Aorta (tissue), 5 donors: ENCODE data around the gene TMEM151B. TPM values are rescaled to one million over a fixed set of nuclear protein-coding genes. Genes with fewer than 3 reads are reported as not detected.
A peak's percentile ranks its signal among the peaks of the same experiment; 100 is the strongest.

Source experiments
- ATAC-seq: fragments of 200-7000 bp; cut with Tn5 transposase; one replicate; pipeline ENCODE4 v1.9.1; 2022; ENCODE audit warnings: moderate library complexity; ENCODE audit not compliant: low FRiP score
- DNase-seq, 2 donors: peaks; one replicate each; pipeline ENCODE4 v3.0.0-alpha.2; 2020
- H3K27ac ChIP-seq, 2 donors: one replicate each; pipeline ENCODE4 v1.5.1; 2013; ENCODE audit warnings: low read length in 2 of 2, mild to moderate bottlenecking in 2 of 2, moderate library complexity in 2 of 2, control low read depth in 1 of 2, inconsistent platforms in 1 of 2, low read depth in 1 of 2
- H3K27me3 ChIP-seq, 2 donors: one replicate each; pipeline ENCODE4 v1.6.1; 2013; ENCODE audit warnings: control low read depth in 1 of 2, low read length in 1 of 2, mild to moderate bottlenecking in 1 of 2, moderate library complexity in 1 of 2; ENCODE audit not compliant: insufficient read depth in 2 of 2, control insufficient read depth in 1 of 2
- H3K36me3 ChIP-seq, 2 donors: one replicate each; pipeline ENCODE4 v1.6.1; 2013; ENCODE audit warnings: control low read depth in 1 of 2, low read length in 1 of 2, mild to moderate bottlenecking in 1 of 2; ENCODE audit not compliant: insufficient read depth in 2 of 2, control insufficient read depth in 1 of 2
- H3K4me1 ChIP-seq, 2 donors: one replicate each; pipeline ENCODE4 v1.6.1; 2013; ENCODE audit warnings: low read length in 2 of 2, control low read depth in 1 of 2, mild to moderate bottlenecking in 1 of 2, moderate library complexity in 1 of 2; ENCODE audit not compliant: insufficient read depth in 2 of 2, control insufficient read depth in 1 of 2
- H3K4me3 ChIP-seq, 2 donors: one replicate each; pipeline ENCODE4 v1.5.1; 2013; ENCODE audit warnings: low read length in 2 of 2, control low read depth in 1 of 2, mild to moderate bottlenecking in 1 of 2
- H3K9me3 ChIP-seq: one replicate; pipeline ENCODE4 v1.6.1; 2013; ENCODE audit warnings: mild to moderate bottlenecking, low read length; ENCODE audit not compliant: control insufficient read depth
- WGBS, 2 donors: extraction: QIAGEN DNeasy Blood & Tissue Kit; methylation state at CpG; one replicate each; pipeline ENCODE4 v1.1.7; 2013; 5-methylcytosine and 5-hydroxymethylcytosine counted together
- intact Hi-C, 2 donors: fragments of 100-400 bp; cut with DNase I; formaldehyde crosslinking; loops; one replicate each; pipeline versions ENCODE4 v1.14.2 to v1.15.0; 2022
- polyA plus RNA-seq, 2 donors: library from polyadenylated mRNA; stranded (reverse); fragments of 200-250 nt; gene quantifications; one replicate each; pipeline ENCODE4 v1.2.3, GENCODE V29; 2013
- total RNA-seq, 2 donors: library from RNA; stranded (reverse); fragmentation: NEBNext Ultra II Directional; extraction: Animal tissue kit (Norgen Biotek cat#: 25700); gene quantifications; one replicate each; pipeline ENCODE4 v1.2.1, GENCODE V29; 2021
- donor health status: healthy with polysubstance abuse.
- donor health status: Bipolar disorder and iron deficiency.
- donor health status: DM: no; HTN: no; CAD: no.
- donor health status: DM: no; HTN: no; CAD: no.
- donor health status: DM: yes; HTN: yes; CAD: no.

Gene TMEM151B
- total and polyA plus RNA-seq, 4 donors, result not detected

DNA sequence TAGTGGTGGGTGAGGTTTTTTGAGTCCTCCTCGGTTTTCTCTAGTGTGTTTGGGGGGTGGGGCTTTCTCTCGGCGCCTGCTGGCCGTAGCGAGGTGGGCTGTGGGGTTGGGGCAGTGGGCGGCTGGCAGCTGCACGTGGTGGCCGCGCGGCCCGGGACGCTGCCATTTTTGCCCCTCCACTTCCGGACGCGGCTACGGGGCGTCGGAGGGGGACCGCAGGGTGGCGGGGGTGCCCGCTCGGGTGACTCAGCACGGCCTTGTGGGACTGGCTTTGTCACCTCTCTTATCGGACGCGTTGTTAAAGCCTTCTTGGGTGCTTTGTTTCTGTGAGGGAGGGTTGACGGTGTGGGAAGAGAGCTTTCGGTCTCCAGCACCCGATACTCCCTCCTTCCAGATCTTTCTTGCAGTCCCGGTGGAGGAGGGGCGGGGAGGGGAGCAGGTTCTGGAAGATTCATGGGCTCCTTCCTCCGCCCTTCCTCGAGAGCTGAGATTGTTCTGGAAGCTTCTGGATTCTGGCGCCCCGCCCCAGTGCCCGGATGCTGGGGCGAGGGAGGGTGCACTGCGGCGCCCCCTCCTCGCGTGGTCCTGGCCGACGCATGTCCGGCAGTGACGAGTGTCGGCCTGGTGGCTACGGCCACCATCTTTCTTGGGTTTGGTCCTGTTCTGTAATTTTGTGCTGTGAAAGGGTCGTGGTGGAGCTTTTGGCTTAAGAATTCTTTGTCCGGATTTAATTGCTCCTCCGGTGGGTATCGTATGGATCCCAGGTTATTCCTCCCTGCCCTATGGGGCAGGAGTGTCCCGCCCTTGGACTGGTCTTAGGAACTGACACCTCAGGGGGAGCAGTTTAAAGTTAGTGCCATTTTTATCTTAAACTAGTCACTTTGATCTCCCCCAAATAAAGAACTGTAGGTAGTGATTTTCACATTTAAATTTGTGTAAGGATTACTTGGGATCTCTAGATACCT, 22.6 kb upstream of the TMEM151B start:
- 0% methylated on average over 48 to 52 of the region's 52 CpGs for WGBS, 2 donors
- H3K4me1 ChIP-seq, result no peaks in the 10 kb centered on the region
- ATAC-seq, result peak; percentile 74

DNA sequence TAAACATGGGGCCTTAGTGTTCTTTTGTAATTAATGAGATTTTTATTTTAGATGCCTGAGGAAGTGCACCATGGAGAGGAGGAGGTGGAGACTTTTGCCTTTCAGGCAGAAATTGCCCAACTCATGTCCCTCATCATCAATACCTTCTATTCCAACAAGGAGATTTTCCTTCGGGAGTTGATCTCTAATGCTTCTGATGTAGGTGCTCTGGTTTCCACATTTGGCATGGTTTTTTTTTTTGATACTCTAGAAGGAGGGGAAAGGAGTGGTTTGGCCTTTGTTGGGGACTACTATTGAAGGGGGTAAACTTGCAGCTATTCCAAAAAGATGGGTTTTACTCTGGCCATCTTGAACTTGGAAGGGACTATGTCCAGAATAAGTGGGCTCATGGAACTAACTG, 21.7 kb upstream of the TMEM151B start:
- 21 to 31% methylated on average over 1 of the region's 1 CpG for WGBS, 2 donors
- DNase-seq (no peak), ATAC-seq (no peak)
- intact Hi-C loops, result loop anchor here in 1 of 2 donors (10.0 kb wide), 1 partner anchor 474 kb away; the partner anchor contains the start of gene VEGFA
- no peaks in the 10 kb centered on the region for H3K27me3 ChIP-seq
- H3K36me3 ChIP-seq, result peaks cover 7% of the 10 kb centered on the region in 2 donors
- no peaks in the 10 kb centered on the region for H3K9me3 ChIP-seq
- no peak overlapping the region for H3K27ac ChIP-seq
- peak overlapping the region in 1 of 2 donors; percentile 97 for H3K4me3 ChIP-seq
- no peaks in the 10 kb centered on the region for H3K4me1 ChIP-seq

More for the DNA sequence above, 22.6 kb upstream of the TMEM151B start:
- Histone ChIP-seq H3K27me3 (no peaks in the 10 kb centered on the region), H3K27ac (peak overlapping the region; percentile 33 to 74), H3K9me3 (no peaks in the 10 kb centered on the region), H3K36me3 (peaks cover 3 to 7% of the 10 kb centered on the region in 2 donors), H3K4me3 (peak overlapping the region; percentile 91 to 97)
- intact Hi-C loops, result loop anchor here in 1 of 2 donors (10.0 kb wide), 1 partner anchor 473 kb away; the partner anchor contains the start of gene VEGFA
- DNase-seq, result peak; percentile 89 to 92

DNA sequence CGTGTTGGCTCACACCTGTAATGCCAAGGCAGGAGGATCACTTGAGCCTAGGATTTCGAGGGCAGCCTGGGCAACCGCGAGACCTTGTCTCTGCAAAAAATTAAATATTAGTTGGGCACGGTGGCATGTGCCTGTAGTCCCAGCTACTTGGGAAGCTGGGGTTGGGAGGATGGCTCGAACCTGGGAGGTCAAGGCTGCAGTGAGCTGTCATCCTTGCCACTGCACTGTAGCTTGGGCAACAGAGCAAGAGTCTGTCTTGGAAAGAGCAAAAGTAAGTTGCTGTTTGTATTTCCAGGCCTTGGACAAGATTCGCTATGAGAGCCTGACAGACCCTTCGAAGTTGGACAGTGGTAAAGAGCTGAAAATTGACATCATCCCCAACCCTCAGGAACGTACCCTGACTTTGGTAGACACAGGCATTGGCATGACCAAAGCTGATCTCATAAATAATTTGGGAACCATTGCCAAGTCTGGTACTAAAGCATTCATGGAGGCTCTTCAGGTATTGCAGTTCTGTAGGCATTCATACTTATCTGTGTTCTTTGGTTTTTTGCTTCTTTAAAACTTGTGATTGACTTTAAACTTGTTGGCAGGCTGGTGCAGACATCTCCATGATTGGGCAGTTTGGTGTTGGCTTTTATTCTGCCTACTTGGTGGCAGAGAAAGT, 21.0 kb upstream of the TMEM151B start:
- no peak overlapping the region for H3K4me3 ChIP-seq
- ATAC-seq (no peak), DNase-seq (peak in 1 of 2 donors; percentile 55)
- intact Hi-C loops, result loop anchor here in 1 of 2 donors (10.0 kb wide), 1 partner anchor 474 kb away; the partner anchor contains the start of gene VEGFA
- no peaks in the 10 kb centered on the region for H3K9me3 ChIP-seq
- H3K27me3 ChIP-seq, result no peaks in the 10 kb centered on the region
- no peak overlapping the region for H3K27ac ChIP-seq
- H3K36me3 ChIP-seq, result peaks cover 7 to 9% of the 10 kb centered on the region in 2 donors
- no peaks in the 10 kb centered on the region for H3K4me1 ChIP-seq
- WGBS, 2 donors, result 66% methylated on average over 9 of the region's 9 CpGs

DNA sequence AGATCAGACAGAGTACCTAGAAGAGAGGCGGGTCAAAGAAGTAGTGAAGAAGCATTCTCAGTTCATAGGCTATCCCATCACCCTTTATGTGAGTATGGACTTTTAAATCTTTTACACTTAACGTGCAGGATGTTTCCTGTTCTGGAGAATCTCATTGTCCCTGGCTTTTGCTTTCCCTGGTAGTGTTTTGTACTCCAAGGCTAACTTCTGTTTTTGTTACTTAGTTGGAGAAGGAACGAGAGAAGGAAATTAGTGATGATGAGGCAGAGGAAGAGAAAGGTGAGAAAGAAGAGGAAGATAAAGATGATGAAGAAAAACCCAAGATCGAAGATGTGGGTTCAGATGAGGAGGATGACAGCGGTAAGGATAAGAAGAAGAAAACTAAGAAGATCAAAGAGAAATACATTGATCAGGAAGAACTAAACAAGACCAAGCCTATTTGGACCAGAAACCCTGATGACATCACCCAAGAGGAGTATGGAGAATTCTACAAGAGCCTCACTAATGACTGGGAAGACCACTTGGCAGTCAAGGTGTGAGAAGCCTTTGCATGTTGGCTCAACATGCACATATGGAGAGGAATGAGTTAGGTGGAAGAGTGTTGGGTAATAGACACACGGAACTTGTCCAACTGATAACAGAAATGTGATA, 20.1 kb upstream of the TMEM151B start:
- Histone ChIP-seq H3K4me1 (no peaks in the 10 kb centered on the region), H3K27me3 (no peaks in the 10 kb centered on the region), H3K27ac (no peak overlapping the region), H3K36me3 (peaks cover 7 to 9% of the 10 kb centered on the region in 2 donors), H3K4me3 (no peak overlapping the region), H3K9me3 (no peaks in the 10 kb centered on the region)
- intact Hi-C loops, result no loop called here
- WGBS, 2 donors, result 50 to 60% methylated on average over 5 to 6 of the region's 6 CpGs
- ATAC-seq (no peak), DNase-seq (no peak)

DNA sequence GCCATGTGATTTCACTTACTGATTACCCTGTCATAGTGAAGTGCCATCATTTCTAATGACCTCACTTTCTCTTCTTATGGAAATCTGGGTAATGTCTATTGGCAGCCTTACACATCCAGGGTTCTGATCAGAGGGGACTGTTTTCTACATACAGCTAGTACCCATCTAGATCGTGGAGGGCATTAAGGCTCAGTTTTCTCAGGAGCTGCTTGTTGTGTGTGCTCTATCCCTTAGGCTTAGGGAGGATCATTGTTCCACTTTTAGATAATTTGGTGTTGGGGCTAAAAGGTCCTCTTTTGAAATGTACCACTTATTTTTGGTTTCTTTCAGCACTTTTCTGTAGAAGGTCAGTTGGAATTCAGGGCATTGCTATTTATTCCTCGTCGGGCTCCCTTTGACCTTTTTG, 19.5 kb upstream of the TMEM151B start:
- 68 to 69% methylated on average over 3 of the region's 3 CpGs for WGBS, 2 donors

DNA sequence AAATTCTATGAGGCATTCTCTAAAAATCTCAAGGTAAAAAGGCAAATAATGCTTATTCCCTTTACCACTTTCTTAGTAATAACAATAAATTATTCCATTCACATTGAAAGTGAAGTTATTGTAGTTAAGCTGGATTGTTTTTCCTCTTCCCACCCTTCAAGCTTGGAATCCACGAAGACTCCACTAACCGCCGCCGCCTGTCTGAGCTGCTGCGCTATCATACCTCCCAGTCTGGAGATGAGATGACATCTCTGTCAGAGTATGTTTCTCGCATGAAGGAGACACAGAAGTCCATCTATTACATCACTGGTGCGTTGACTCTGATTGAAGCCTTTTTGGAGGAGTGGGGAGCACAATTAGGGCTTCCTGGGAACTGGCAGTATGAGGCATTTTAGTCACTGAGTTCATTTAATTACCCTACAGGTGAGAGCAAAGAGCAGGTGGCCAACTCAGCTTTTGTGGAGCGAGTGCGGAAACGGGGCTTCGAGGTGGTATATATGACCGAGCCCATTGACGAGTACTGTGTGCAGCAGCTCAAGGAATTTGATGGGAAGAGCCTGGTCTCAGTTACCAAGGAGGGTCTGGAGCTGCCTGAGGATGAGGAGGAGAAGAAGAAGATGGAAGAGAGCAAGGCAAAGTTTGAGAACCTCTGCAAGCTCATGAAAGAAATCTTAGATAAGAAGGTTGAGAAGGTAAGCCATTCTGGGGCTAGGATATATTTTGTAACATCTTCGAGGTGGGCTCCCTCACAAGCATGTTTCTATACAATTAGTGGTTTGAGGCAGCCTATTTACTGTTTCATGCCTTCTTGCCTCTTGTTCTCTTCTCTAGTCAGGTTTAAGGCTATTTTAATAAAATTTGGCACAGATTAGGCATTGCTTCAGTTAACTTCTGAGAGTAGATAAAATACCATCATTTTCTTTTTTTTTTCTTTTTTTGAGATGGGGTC, 18.4 kb upstream of the TMEM151B start:
- H3K36me3 ChIP-seq, result peaks cover 7 to 9% of the 10 kb centered on the region in 2 donors
- H3K27me3 ChIP-seq, result no peaks in the 10 kb centered on the region
- peaks cover 0 to 2% of the 10 kb centered on the region in 2 donors for H3K4me1 ChIP-seq
- peak in 1 of 2 donors; percentile 51 for DNase-seq
- 88 to 90% methylated on average over 14 of the region's 14 CpGs for WGBS, 2 donors
- intact Hi-C loops, result no loop called here
- no peaks in the 10 kb centered on the region for H3K9me3 ChIP-seq
- no peak for ATAC-seq
- no peak overlapping the region for H3K4me3 ChIP-seq
- no peak overlapping the region for H3K27ac ChIP-seq

More for the DNA sequence above, 19.5 kb upstream of the TMEM151B start:
- Histone ChIP-seq H3K36me3 (peaks cover 7 to 9% of the 10 kb centered on the region in 2 donors), H3K27me3 (no peaks in the 10 kb centered on the region), H3K27ac (no peak overlapping the region), H3K4me1 (no peaks in the 10 kb centered on the region), H3K4me3 (no peak overlapping the region), H3K9me3 (no peaks in the 10 kb centered on the region)
- no peak for ATAC-seq
- intact Hi-C loops, result no loop called here
- no peak for DNase-seq

DNA sequence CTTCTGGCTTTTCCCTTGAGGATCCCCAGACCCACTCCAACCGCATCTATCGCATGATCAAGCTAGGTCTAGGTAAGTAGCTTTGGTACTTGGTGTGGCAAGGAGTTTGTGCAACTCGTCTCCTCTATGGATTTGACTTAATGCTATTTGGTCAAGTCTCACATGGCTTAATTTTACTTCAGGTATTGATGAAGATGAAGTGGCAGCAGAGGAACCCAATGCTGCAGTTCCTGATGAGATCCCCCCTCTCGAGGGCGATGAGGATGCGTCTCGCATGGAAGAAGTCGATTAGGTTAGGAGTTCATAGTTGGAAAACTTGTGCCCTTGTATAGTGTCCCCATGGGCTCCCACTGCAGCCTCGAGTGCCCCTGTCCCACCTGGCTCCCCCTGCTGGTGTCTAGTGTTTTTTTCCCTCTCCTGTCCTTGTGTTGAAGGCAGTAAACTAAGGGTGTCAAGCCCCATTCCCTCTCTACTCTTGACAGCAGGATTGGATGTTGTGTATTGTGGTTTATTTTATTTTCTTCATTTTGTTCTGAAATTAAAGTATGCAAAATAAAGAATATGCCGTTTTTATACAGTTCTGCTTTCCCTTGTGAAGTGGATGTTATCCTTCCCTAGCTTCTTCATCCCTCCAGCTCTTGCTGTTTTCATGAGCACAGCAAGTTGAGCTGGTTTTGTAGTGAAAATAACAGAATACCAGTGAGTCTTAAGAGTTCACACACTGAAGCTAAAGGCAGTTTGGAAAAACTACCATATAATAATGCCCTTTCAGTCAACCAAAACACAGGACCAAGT, 16.7 kb upstream of the TMEM151B start:
- no peak for ATAC-seq
- WGBS, 2 donors, result 65 to 68% methylated on average over 10 of the region's 10 CpGs
- no peaks in the 10 kb centered on the region for H3K9me3 ChIP-seq

More for the DNA sequence above, 16.7 kb upstream of the TMEM151B start:
- Histone ChIP-seq H3K27me3 (no peaks in the 10 kb centered on the region), H3K4me3 (no peak overlapping the region), H3K4me1 (peaks cover 0 to 2% of the 10 kb centered on the region in 2 donors), H3K36me3 (peaks cover 7 to 9% of the 10 kb centered on the region in 2 donors), H3K27ac (no peak overlapping the region)
- DNase-seq, result peak in 1 of 2 donors; percentile 48
- intact Hi-C loops, result no loop called here
